HG03378 (cell line): ENCODE measurements around the gene DNAJC30.
"Not testable (repeated sequence)": the region's sequence is repeated elsewhere in the genome, so short reads cannot be mapped to it uniquely, and the experiment has no call there.

Experiments
- ATAC-seq: cut with Tn5 transposase; IDR thresholded peaks from one replicate; pipeline ENCODE4 v1.9.1; 2021; ENCODE audit warnings: mild to moderate bottlenecking, moderate library complexity; ENCODE audit not compliant: unreplicated experiment

Gene DNAJC30

GRCh38 chr7:73683788-73684693 is 788 bp upstream of the DNAJC30 start:
- ATAC-seq, result peak; percentile 5

GRCh38 chr7:73682745-73683055 is 553 bp downstream of the DNAJC30 start:
- no peak for ATAC-seq

DNA sequence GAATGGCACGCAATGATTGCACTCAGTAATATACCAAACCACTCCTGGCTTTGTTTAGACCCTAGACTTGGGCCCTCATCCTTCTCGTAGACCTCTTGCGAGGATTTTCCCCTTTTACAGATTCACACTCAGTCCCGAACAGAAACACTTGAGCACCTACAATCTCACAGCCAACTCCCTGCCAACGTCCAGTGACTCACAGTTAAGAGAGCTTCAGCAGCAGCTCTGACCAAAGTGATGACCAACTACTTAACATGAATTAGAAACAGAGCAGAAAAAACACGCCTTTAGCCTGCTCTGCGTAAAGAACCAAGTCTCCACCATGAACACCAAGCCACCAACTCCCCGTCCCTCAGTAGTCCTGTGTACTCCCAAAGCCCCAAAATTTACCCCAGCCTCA is 2.2 kb downstream of the DNAJC30 start:
- ATAC-seq, result no peak

- no peak for ATAC-seq
These were observed 2.8 kb downstream of the DNAJC30 start for GRCh38 chr7:73680501-73680900.

DNA sequence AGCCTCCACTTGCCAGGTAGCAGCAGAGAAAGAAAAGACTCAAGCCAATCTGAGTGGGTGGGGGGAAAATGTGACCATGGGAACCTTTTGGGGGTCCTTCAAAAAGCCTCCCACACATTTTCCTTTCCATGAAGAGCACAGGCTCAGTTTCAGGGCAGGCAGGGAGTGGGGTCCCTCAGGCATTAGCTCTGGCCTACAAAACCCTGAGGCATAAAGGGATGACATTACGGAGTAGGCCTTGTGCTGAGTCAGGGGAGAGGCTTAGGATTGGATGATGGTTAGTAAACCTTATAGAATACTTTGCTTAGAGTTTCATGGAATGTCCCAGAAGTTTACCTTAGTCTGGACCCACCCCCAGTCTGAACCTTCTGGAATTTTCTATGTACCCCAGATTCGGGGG is 3.5 kb downstream of the DNAJC30 start:
- no peak for ATAC-seq

- no peak for ATAC-seq
These were observed 4.4 kb downstream of the DNAJC30 start for GRCh38 chr7:73678862-73679261.

GRCh38 chr7:73676062-73676461 is 7.2 kb downstream of the DNAJC30 start:
- not testable (repeated sequence) for ATAC-seq

DNA sequence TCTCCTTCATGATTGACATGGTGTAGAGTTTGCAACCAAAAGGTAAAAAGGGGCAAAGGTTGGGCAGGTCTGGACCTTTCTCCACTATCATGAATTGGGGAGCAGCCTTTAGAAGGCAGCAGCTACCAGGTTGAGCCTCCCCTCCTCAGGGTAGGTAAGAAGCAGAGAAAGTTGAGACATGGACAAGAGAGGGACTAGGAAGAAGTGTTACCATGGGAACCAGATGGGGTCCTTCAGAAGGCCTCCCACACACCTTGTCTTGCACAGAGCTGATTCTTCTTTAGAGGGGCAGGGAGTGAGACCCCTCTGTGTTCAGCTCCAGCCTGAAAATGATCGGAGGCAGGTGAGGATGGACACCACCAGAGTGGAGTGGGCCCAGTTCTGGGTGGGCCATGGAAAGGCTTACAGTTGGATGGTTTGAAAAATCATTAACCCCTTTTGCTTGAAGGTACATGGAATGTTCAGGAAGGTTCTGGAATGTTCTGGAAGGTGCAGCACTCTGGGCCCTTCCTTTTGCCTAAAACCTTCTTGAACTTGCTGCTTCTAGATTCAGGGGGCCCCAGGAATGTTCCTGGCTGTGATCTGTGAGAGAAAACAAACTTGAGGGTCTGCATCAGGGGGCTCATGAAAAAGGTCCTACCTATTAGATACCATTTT is 8.7 kb downstream of the DNAJC30 start:
- ATAC-seq, result no peak

DNA sequence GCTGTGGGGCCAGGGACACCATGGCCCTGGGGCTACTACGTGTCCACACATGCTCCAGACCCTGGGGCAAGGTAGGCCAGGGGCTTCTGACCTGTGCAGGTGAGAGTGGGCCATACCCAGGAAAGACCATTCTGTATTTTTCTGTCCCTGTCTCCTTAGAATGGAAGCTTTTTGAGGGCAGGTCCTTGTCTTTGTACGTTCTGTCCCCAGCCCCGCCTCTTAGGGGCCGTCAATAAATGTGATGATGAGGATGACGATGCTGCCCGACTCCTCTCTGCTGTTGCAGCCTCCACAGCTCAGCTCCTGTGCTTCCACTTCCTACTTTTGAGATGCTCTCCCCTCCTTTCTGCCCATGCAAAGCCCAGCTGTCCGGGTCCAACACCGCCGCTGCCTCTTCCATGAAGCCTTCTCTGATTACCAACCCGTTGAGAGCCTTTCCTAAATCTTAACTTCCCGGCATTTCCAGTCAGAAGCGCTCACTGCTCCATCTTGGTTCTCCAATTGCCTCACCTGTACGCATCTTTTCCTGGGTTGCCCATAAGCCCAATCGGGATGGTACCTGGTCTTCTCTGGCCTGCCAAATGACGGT is 11.3 kb downstream of the DNAJC30 start:
- ATAC-seq, result no peak

DNA sequence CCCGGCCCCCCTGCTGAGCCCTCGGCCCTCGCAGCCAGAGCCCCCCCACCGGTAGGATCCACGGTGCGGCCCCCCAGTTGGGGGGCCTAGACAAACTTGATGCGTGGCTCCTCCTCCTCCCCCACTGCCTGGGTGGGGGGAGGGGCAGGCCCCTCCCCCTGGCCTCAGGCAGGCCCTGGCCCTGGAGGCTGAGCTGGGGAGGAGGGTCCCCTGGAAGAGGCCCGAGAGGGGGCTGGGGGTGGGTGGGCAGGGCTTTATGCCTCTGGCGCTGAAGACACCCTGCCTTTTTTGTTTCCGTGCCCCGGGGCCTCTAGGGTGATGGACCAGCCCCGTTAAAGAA is 12.0 kb downstream of the DNAJC30 start:
- no peak for ATAC-seq

- ATAC-seq, result no peak
These were observed 13.3 kb downstream of the DNAJC30 start for GRCh38 chr7:73669858-73670385.

- no peak for ATAC-seq
These were observed 14.0 kb downstream of the DNAJC30 start for GRCh38 chr7:73669288-73669701.

DNA sequence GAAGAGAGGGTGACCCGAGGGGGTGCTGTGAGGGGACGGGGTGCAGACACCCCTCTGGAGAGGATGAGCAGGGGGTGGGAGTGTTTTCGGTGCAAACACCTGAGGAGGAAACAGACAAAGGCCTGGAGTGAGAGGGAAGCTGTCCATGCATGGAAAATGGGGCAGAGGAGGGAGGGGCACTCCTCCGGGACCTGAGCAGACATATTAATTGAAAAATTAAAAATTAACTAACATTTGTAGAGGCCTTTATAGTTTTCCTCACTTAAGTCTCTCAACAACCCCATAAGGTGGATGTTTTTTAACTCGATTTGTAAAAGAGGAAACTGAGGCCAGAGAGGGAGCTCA is 14.4 kb downstream of the DNAJC30 start:
- ATAC-seq, result no peak

DNA sequence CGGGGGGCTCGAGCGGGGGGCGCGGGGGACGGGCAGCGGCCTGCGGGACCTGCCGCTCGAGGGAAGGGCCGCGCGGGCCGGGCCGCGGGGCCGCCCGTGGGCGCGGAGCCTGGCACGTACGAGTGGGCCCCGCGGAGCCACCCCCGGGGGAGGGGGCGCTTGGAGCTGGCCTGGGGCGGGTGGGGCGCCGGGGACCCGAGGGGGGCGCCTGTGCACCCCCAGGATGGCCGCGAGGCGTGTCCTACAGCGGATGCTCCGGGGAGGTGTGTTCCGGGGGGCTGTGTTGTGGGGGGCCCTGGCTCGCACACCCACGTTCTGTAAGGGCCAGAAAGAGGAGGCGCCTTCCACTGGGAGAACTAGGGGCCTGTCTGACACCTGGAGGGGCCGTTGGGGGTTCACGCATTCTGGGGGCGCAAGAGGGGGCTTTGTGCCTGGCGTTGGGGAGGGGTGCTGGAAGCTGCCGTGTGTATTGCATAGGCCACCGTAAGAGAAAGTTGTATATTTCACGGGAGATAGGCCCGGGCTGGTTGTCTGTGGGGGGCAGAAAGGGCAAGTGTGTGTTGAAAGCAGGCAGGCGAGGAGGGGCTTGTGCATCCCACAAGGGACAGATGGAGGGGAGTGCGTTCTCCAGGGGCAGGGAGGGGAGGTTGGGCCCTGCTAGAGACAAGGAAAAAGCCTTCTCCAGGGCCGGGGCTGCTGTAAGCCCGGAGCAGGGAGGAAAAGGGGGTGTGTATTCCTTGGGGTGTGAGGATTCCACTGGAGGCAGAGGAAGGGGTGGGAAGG is 15.0 kb downstream of the DNAJC30 start:
- ATAC-seq, result no peak

GRCh38 chr7:73667344-73668102 is 15.7 kb downstream of the DNAJC30 start, which contains the start of gene VPS37D:
Gene VPS37D (plus strand): TSS chr7:73667831. CDS start chr7:73667959, 128 bp downstream.
- no peak for ATAC-seq

DNA sequence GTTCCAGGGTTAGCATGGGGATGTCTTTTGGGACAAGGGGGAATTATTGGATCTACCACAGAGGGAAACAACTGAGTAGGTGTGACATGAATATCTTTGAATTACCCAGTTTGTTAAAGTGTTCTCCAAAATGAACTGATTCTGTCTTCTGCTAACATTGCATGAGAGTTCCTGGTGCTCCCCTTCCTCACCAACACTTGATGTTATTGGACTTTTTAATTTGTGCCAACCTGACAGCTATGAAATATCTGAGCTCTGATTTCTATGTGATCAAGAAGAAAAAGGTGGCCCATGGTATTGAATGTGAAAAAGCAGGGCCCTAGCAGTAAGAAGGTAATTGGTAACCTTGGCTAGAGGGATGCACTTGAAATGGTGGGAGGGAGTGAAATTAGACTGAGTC is 20.2 kb downstream of the DNAJC30 start:
- ATAC-seq, result no peak

GRCh38 chr7:73660594-73660993 is 22.7 kb downstream of the DNAJC30 start:
- ATAC-seq, result not testable (repeated sequence)

DNA sequence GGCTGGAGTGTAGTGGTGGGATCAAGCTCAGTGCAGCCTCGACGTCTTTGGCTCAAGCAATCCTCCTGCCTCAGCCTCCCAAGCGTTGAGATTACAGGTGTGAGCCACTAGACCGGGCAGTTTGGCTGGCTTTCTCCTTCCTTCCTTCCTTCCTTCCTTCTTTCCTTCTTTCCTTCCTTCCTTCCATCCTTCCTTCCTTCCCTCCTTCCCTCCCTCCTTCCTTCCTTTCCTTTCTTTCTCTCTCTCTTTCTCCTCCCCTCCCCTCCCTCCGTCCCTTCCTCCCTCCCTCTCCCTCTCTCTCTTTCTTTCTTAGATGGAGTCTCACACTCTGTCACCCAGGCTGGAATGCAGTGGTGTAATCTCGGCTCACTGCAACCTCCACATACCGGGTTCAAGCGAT is 23.3 kb downstream of the DNAJC30 start:
- no peak for ATAC-seq

DNA sequence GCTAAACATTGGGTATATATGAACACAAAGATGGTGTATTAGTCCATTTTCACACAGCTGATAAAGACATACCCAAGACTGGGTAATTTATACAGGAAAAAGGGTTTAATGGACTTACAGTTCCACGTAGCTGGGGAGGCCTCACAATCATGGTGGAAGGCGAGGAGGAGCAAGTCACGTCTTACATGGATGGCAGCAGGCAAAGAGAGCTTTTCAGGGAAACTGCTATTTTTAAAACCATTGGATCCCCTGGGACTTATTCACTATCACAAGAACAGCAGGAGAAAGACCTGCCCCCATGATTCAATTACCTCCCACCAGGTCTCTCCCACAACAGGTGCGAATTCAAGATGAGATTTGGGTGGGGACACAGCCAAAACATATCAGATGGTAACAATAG is 27.9 kb downstream of the DNAJC30 start:
- ATAC-seq, result not testable (repeated sequence)

DNA sequence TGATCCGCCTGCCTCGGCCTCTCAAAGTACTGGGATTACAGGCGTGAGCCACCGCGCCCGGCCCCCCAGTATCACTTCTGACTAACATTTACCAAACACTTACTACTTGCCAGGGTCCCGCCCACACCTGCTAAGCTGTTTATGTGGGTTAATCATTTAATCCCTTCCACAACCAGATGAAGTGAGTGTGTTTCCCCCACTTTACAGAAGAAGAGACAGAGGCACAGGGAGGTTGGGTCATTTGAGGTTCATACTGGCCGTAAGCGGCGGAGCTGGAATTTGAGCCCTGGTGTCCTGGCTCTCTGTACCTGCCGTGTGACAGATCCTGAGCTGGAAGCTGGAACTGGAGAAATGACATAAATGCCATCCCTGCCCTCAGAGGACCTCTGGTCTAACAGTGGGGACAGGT is 30.7 kb downstream of the DNAJC30 start:
- ATAC-seq, result no peak
